ENCODE results near the gene ADK. TPM values are rescaled to one million over a fixed set of nuclear protein-coding genes. Genes with fewer than 3 reads are reported as not detected.

Gene ADK
- total and polyA plus RNA-seq, 2 of the 13 experiments (the other 11 are each of a cell fraction or from before 2014, with no cell fraction given): 48.6 to 79.1 TPM

DNA sequence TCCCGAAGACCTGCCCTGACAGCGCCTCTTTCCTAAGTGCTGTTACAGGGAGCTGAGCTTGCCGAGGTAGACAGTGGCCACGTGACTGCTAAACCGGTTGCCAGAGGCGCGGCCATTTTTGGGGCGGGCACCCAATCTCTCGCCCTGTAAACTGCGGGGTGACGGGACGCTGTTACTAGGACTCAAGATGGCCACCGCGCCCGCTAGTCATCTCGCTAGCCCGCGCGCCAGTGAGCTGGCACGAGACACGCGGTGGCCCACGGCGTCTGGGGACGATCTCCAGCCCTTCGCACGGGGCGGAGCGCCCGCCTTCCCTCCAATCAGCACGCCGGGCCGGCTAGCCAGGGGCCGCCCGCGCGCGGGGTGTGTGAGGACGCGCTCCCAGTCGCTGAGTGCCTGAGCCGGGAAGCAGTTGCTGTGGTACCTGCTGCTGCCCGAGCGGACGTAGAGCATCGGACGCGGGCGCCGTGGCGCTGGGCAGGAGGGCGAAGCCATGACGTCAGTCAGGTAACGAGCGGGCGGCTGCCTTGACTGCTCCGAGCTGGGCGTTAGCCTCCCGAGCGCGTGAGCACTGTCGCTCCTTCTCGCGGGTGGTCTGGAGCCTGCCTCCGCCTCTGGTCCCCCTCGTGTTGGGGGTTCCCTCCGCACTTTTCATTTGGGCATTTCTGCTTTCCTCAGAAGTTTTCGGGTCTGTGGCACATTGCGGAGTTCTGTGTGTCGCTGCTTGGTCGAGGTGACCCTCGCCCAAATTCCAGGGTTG, 25.5 kb downstream of the ADK start (continued):
- TF ChIP-seq, protein P1, sequence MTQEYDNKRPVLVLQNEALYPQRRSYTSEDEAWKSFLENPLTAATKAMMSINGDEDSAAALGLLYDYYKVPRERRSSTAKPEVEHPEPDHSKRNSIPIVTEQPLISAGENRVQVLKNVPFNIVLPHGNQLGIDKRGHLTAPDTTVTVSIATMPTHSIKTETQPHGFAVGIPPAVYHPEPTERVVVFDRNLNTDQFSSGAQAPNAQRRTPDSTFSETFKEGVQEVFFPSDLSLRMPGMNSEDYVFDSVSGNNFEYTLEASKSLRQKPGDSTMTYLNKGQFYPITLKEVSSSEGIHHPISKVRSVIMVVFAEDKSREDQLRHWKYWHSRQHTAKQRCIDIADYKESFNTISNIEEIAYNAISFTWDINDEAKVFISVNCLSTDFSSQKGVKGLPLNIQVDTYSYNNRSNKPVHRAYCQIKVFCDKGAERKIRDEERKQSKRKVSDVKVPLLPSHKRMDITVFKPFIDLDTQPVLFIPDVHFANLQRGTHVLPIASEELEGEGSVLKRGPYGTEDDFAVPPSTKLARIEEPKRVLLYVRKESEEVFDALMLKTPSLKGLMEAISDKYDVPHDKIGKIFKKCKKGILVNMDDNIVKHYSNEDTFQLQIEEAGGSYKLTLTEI (CRISPR knock-in tag; conservative IDR thresholded peaks at IDR 0.05): no peak
- TF ChIP-seq ZSCAN22 (CRISPR knock-in tag; IDR thresholded peaks at IDR 0.05) (no peak), ZNF672 (CRISPR knock-in tag; IDR thresholded peaks at IDR 0.05) (no peak; the same call in 1 of the 2 replicates), ZNF383 (CRISPR knock-in tag; IDR thresholded peaks at IDR 0.05; ENCODE audit: borderline replicate concordance) (peak; percentile 54; the same call in 1 of the 2 replicates), ZNF879 (CRISPR knock-in tag; IDR thresholded peaks at IDR 0.05) (0 out of 2 replicates have a peak, but pooled peaks have one; percentile 39), ZSCAN9 (CRISPR knock-in tag; IDR thresholded peaks at IDR 0.05; ENCODE audit: borderline replicate concordance) (peak; percentile 83), ZNF552 (CRISPR knock-in tag; IDR thresholded peaks at IDR 0.05; ENCODE audit: borderline replicate concordance) (peak; percentile 54; the same call in 1 of the 2 replicates), ZNF230 (CRISPR knock-in tag; IDR thresholded peaks at IDR 0.05) (peak; percentile 22; the same call in 1 of the 2 replicates), NR2C2 (CRISPR knock-in tag; IDR thresholded peaks at IDR 0.05; ENCODE audit: borderline replicate concordance) (peak; percentile 24; the same call in 1 of the 2 replicates), ZFP41 (CRISPR knock-in tag; IDR thresholded peaks at IDR 0.05; ENCODE audit: borderline replicate concordance) (no peak), CREM (IDR thresholded peaks at IDR 0.05) (0 out of 2 replicates have a peak, but pooled peaks have one; percentile 25), CREM (CRISPR knock-in tag; IDR thresholded peaks at IDR 0.05) (peak; percentile 12; the same call in 1 of the 2 replicates), ZNF841 (CRISPR knock-in tag; IDR thresholded peaks at IDR 0.05; ENCODE audit: borderline replicate concordance) (no peak), GPN1 (CRISPR knock-in tag; IDR thresholded peaks at IDR 0.05; ENCODE audit: borderline replicate concordance) (no peak), SATB2 (CRISPR knock-in tag; IDR thresholded peaks at IDR 0.05) (peak; percentile 88; the same call in 1 of the 2 replicates), ZNF275 (CRISPR knock-in tag; IDR thresholded peaks at IDR 0.05; ENCODE audit: borderline replicate concordance) (peak; percentile 91), ZNF670 (CRISPR knock-in tag; IDR thresholded peaks at IDR 0.05; ENCODE audit: borderline replicate concordance) (no peak), ZNF263 (CRISPR knock-in tag; IDR thresholded peaks at IDR 0.05) (peak; percentile 18; the same call in 1 of the 2 replicates), ZNF333 (CRISPR knock-in tag; IDR thresholded peaks at IDR 0.05; ENCODE audit: borderline replicate concordance) (peak; percentile 77), PCBP1 (IDR thresholded peaks at IDR 0.05; ENCODE audit: borderline replicate concordance, low read depth, low read length) (no peak)
- TF ChIP-seq, protein P2, sequence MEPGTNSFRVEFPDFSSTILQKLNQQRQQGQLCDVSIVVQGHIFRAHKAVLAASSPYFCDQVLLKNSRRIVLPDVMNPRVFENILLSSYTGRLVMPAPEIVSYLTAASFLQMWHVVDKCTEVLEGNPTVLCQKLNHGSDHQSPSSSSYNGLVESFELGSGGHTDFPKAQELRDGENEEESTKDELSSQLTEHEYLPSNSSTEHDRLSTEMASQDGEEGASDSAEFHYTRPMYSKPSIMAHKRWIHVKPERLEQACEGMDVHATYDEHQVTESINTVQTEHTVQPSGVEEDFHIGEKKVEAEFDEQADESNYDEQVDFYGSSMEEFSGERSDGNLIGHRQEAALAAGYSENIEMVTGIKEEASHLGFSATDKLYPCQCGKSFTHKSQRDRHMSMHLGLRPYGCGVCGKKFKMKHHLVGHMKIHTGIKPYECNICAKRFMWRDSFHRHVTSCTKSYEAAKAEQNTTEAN (CRISPR knock-in tag; conservative IDR thresholded peaks at IDR 0.05): peak; percentile 84
- TF ChIP-seq, protein P3, sequence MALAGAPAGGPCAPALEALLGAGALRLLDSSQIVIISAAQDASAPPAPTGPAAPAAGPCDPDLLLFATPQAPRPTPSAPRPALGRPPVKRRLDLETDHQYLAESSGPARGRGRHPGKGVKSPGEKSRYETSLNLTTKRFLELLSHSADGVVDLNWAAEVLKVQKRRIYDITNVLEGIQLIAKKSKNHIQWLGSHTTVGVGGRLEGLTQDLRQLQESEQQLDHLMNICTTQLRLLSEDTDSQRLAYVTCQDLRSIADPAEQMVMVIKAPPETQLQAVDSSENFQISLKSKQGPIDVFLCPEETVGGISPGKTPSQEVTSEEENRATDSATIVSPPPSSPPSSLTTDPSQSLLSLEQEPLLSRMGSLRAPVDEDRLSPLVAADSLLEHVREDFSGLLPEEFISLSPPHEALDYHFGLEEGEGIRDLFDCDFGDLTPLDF (CRISPR knock-in tag; IDR thresholded peaks at IDR 0.05): peak; percentile 90
- TF ChIP-seq, protein P4, sequence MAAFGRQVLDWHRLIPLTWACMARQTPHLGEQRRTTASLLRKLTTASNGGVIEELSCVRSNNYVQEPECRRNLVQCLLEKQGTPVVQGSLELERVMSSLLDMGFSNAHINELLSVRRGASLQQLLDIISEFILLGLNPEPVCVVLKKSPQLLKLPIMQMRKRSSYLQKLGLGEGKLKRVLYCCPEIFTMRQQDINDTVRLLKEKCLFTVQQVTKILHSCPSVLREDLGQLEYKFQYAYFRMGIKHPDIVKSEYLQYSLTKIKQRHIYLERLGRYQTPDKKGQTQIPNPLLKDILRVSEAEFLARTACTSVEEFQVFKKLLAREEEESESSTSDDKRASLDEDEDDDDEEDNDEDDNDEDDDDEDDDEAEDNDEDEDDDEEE (CRISPR knock-in tag; IDR thresholded peaks at IDR 0.05): peak; percentile 67; the same call in 1 of the 2 replicates
